Esophagus mucosa (tissue), 1 donor: Measurements from ENCODE around the gene GGTA1. TPM values are rescaled to one million over a fixed set of nuclear protein-coding genes. Genes with fewer than 3 reads are reported as not detected.
"Not testable (repeated sequence)": the region's sequence is repeated elsewhere in the genome, so short reads cannot be mapped to it uniquely, and the experiment has no call there.

Experiments used
- ATAC-seq: fragments of 200-7000 bp; cut with Tn5 transposase; one replicate; pipeline ENCODE4 v1.9.1; 2020
- total RNA-seq: library from RNA; stranded (reverse); gene quantifications from one replicate; pipeline ENCODE4 v1.2.4, GENCODE V29; 2023
- donor health status: DM: yes; HTN: yes; CAD: no.

GGTA1 gene
- total RNA-seq, 1 donor from 2014 or later: 7.1 TPM

GRCh38 chr9:121455527-121456239, 44.0 kb downstream of the GGTA1 start:
- ATAC-seq: no peak

GRCh38 chr9:121454972-121455371, 44.7 kb downstream of the GGTA1 start:
- ATAC-seq: no peak

GRCh38 chr9:121453232-121453892, 46.3 kb downstream of the GGTA1 start:
- no peak for ATAC-seq

- ATAC-seq: no peak
Measured at GRCh38 chr9:121452085-121452484, 47.6 kb downstream of the GGTA1 start.

GRCh38 chr9:121451586-121451985, 48.1 kb downstream of the GGTA1 start:
- ATAC-seq: no peak

- peak; percentile 58 for ATAC-seq
Measured at GRCh38 chr9:121450241-121450640, 49.4 kb downstream of the GGTA1 start.

- peak; percentile 67 for ATAC-seq
Measured at GRCh38 chr9:121449786-121450185, 49.9 kb downstream of the GGTA1 start.

- ATAC-seq: no peak
Measured at GRCh38 chr9:121447321-121447834, 52.3 kb downstream of the GGTA1 start.

- ATAC-seq: peak; percentile 56
Measured at GRCh38 chr9:121445986-121446385, 53.7 kb downstream of the GGTA1 start.

GRCh38 chr9:121443981-121444380, 55.7 kb downstream of the GGTA1 start:
- ATAC-seq: no peak

GRCh38 chr9:121441165-121441564, 58.5 kb downstream of the GGTA1 start:
- no peak for ATAC-seq

GRCh38 chr9:121439711-121440664, 59.7 kb downstream of the GGTA1 start:
- no peak for ATAC-seq

GRCh38 chr9:121439016-121439415, 60.6 kb downstream of the GGTA1 start:
- no peak for ATAC-seq

GRCh38 chr9:121437891-121438290, 61.8 kb downstream of the GGTA1 start:
- no peak for ATAC-seq

GRCh38 chr9:121437046-121437445, 62.6 kb downstream of the GGTA1 start:
- not testable (repeated sequence) for ATAC-seq

- ATAC-seq: no peak
Measured at GRCh38 chr9:121434969-121435368, 64.7 kb downstream of the GGTA1 start.

GRCh38 chr9:121427899-121428298, 71.7 kb downstream of the GGTA1 start:
- ATAC-seq: no peak

GRCh38 chr9:121424024-121424432, 75.6 kb downstream of the GGTA1 start:
- no peak for ATAC-seq

GRCh38 chr9:121411993-121412392, 87.7 kb downstream of the GGTA1 start:
- no peak for ATAC-seq

GRCh38 chr9:121405899-121406298, 93.7 kb downstream of the GGTA1 start:
- ATAC-seq: no peak
